ENCODE data around the gene CAMK2B.

CAMK2B gene

DNA sequence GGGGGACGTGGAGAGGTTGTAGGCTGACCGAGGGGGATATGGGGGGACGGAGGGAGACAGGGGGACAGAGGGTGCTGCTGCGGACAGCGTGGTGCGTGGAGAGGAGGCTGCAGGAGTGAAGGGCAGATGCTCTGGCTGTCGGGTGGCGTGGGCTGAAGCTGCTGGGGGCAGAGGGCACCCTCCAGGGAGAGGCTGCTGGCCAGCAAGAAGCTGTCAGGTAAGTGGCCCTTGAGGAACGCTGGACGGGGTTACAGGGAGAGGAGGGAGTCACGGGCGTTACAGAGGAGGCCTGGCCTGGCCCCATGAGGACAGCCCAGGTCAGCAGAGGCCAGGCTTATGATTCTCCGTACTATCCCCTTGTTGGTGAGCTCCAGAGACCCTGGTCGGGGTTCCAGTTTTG is 97.5 kb downstream of the CAMK2B start:
- DNase-seq = no peak

DNA sequence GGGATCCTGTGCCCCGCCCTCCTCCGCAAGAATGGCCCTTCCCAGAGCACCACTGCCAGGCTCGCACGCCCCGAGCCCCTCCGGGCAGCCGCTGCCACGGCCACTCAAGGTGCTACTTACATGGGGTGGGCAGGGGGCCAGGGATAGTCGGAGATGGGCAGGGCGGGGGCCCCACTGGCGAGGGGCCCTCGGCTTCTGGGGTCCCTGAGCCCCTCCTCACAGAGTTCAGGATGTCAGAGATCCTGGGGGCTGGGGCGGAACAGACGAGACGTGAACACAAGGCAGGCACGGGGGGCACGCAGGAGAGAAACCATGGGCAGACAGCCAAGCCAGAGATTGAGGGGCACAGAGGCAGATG is 99.0 kb downstream of the CAMK2B start:
- no peak for DNase-seq

DNA sequence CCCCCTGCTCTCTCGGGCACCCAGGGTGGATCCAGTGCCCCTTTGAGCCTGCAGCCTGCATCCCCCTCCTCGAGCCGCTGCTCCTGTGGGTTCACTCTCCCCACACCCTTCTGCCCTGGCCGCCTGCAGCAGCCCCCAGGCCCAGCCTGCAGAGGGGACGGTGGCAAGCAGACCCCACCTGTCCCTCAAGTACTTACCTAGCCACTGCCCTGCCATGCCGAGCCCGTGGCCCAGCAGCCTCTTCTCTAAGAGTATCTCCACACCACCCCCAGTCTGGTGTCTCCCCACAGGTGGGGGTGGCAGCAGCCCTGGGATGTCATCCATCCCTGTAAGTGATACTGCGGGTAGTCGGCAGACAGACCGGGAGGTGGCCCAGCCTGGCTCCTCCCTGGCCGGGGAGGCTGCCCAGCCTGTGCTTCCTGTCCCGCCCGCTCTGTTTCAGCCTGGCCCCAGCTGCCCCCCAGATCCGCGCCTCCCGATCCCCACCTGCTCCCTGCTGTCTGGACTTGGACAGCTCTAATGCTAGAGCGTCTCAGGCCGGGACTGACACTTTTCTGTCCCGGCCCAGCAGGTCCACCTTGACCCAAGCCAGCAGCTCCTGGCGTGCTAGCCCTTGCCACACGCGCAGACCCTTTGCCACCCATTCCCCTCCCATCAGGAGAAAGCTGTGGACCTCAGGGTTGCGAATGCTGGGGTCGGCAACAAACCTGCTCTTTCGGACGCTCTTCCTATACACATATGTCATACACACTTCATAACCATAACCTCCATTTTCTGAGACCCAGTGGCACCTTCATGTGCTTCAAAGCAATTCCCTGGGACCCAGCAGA is 99.6 kb downstream of the CAMK2B start:
- DNase-seq = no peak

DNA sequence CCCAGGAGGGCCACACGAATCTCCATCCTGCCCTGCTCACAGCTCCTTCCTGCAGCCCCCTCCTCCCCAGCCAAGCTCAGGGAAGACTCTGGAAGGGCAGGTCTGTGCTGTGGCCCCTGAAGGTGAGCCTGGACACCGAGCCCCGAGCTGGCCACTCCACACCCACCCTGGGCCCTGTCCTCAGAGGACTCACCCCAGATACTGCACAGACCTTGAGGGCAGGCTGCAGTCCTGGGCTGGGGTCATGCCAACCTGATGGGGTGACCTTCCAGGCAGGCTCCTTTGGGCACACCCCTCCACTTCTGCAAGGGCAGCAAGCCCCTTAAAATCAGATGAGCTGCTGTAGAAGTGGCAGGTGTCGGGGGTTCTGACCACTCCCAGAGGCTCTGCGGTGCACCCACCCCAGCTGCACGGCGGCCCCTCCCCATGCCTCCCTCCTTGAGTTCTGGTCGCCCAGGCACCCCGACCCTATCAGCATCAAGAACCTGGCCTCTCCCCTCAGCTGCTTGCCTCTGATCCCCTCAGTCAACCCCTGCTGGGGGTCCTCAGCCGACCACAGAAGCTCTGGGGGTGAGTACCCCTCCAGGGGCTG is 100.3 kb downstream of the CAMK2B start:
- no peak for DNase-seq

DNA sequence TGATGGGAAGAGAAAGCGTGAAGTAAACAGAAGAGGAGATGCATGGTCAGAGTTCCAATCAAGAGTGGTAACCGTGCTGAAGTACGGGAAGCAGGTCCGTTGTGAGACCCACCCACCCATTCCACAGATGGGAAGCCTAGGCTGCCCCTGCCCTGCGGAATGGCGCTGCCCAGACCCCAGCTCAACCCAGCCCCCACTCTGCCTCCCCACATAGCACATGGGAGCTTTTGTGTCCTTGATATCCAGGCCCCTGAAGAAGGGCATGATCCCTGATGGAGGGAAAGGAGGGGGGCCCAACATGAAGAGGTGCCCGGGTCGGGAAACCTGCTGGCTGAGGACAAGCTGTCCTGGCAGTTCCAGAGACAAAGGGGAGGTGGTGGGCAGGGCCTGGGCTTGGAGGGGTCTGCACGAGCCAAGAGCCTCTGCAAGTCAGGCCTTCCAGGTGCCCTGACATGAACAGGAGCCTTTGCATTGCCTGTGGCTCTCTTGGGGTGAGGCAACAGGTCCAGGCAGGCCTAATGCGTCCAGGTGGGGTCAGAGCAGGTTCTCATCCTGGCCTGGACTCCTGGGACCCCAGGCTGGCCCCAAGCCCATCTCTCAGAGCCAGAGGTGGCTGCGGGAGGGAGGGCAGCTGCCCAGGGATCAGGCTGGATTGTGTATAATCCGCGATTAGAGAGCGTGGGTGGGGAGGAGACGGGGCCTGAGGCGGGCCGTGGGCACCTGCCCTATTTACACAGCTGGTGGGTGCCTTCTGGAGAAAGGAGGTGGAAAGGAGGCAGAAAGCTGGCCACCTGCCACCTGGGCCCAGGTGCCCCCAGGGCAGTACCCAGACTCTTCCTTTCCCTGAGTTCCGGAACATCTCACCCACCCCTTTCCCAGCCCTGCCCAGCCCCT is 101.1 kb downstream of the CAMK2B start:
- DNase-seq = no peak

DNA sequence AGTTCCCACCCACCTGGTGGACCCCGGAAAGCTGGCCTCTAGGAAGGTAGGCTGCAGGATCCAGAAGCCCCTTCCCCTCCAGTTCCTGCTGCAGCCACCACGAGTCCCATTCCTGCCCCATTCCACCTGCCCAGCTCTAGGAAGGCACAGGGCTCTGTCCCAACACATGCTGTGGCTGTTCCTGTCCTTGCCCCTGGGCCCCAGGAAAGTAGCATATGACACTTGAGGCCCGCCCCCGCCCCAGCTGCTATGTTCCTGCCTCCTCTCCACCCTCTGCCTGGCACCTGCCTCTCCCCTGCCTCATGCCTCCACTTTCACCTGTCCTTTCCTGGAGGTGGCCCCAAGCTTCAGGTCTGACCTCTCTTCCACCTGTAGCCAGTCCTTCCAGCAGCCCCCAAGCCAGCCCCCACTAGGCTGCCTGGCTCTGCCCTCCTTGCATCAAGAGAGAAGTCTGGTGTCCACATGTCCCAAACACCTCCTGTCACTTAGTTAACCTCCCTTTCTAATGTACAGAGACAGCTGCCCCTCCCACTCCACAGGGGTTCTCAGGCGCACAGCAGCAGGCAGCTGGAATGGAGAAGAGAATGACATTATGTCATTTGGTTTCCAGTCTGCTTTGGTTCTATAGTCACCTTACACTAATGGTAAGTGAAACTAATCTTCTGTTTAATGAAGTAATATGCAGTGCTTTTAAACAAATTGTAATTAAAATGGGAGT is 101.9 kb downstream of the CAMK2B start:
- DNase-seq = no peak

DNA sequence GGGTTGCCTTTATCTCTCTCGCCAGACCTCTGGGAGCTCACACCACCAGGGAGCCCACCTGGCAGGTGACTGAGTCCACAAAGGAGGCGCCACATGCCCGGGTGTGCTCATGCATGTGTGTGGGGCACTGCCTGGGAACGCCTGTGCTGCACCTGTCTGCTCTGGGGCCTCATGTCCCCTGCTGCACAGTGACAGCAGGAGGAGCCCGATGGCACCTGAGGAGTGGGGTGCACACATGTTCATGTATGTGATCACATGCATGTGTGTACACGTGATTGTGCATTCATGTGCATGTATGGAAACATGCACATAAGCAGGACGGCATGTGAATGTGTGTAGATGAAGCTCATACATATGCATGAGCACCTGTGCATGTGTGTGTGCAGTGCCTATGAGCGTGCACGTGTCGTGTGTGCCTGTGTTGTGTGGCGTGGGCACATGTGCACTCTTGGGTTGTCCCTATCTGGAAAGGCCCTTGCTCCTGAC is 102.6 kb downstream of the CAMK2B start:
- DNase-seq = no peak

DNA sequence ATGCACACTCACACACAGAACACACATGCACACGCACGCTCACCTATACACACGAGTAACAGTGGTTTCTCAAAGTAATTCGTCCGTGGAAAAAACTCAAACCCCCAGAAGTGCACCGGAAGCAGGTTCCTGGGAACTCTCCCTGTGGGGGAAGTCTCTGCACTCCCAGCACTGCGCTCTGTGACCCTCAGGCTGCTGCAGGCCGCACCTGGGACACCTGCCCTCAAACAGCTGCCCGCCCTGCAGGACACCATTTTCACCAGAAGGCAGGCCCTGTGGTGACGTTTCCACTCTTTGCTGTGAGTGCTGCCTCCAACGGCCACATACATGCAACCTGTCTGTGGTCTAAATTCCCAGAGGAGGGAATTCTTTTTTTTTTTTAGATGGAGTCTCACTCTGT is 103.3 kb downstream of the CAMK2B start:
- DNase-seq = no peak

DNA sequence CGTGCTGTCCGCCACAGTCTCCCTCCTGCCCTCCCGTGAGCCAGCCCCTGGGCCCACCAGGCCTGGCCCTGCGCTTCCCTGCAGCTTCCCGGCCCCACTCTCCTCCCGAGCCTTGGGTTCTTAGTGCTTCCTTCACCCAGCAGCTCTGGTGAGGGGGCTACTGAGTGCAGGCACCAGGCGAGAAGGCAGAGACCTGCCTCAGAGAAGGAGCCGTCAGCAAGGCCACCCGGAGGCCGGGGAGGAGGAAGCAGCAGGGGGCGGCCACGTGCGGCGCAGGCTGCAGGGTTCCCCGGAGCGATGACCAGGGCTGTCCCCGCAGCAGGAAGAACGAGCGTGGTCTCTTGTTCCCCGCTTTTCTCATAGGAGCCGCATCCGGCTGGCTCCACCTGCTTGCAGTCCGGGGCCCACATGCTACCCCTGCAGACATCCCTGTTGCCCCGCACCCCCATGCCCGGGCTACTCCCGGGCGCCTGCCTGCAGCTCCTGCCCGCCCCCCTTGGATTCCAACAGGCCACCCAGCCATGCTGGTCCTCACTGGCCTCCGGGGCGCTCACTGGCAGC is 104.1 kb downstream of the CAMK2B start:
- no peak for DNase-seq

DNA sequence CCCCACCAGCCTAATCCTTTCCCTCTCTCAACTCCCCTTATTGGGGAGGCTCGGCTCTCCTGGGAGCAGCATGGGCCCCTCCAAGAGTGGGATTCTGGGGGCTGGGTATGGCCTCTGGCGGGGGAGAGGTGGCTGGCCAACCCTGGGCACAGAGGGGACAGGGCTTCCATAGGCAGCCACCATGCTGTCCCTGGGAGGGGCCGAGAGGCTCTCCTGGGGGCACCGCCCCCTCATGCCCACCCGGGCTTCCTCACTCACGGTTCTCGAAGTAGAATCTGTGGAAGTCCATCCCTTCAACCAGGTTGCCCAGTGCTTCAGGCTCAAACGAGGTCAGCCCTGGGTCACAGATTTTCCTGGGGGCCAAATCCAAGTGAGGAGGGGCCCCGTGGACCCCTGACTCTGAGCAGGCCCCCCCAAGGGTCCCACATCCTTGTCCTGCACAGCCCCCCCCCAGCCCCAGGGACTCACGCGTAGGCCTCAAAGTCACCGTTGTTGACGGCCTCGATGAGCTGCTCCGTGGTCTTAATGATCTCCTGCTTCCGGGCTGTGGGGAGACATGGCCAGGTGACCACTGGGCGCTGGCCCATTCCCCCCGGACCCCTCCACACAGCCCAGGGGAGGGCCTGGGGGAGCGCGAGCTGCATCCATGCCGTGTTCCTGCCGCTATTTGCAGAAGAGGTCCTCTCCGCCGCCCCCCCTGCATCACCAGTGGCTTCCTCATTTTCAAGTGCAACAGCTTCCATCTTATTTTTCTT is 104.9 kb downstream of the CAMK2B start:
- DNase-seq = no peak

DNA sequence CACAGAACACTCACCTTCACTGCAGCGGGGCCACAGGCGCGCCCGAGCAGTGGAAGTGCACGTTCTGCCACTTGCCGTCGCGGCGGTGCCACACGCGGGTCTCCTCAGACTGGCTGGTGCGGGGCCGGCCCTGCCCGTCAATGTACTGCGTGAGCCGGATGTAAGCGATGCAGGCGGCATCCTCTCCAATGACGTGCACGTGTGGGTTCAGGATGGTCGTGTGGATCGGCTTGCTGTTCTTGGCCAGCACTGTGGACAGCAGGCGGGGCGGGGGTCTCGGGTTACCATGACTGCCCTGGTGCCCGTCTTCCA is 105.4 kb downstream of the CAMK2B start:
- DNase-seq = no peak

DNA sequence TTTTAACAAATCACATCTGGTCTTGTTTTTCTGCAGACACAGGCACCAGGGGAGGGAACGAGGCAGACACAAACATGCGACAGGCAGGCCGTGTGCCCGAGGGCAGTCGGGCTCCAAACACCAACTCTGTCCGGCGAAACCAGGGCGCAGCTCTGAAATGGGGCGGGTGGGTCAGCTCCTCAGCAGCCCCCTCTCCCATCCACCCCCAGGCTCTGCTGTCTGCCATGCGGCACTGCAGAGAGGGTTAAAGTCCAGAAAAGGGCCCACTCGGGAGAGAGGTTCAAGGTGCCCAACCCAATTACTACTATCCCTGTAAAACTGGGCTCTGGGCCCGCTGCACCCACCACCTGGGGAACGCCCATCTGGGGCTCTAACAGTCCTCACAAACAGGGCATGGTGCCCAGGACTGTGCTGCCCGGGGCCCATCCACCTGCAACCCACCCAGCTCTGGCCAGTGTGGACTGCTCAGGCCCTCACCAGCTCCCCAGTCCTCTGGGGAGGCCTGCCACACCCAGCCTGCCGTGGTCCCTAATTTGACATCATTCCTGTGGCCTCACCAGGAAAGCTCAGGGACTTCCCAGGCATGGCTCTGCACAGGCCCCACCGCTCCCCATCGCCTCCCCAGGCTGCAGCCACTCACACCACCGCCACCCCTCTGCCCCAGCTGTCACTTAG is 105.9 kb downstream of the CAMK2B start:
- no peak for DNase-seq

DNA sequence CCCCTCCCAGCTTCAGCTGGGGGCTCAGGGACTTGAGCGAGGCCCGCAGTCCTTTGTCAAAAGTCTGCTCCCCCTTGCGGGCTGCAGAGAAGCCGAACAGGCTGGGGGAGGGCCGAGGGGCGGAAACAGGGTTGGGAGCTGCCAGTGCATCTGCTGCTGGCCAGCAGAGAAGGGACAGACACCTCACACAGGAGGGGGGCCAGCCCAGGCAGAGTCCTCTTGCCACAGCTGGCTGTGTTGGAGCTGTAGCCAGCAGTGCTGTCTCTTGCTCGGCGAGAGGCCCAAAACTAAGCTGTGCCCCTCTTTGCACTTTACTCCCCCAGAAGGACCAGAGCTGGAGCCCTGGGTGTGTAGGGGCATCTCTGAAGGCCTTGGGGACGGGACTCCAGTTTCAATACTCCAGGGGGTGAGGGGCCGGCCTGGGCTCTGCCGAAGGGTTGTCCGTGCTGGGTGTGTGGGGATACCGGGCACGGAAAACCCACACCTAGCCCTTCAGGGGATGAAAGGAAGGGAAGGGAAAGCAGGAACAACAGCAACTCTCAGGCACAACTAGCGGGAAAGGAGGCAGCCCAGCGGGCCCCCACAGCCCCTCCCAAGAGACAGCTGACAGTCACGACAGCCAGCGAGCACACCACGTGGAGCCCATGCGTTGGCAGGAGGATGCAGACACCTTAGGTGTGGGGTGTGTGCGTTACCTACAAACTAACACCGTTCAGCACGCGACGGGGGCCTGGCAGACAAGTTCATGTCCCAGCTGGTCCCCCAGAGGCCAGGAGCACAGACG is 106.8 kb downstream of the CAMK2B start:
- DNase-seq = no peak

DNA sequence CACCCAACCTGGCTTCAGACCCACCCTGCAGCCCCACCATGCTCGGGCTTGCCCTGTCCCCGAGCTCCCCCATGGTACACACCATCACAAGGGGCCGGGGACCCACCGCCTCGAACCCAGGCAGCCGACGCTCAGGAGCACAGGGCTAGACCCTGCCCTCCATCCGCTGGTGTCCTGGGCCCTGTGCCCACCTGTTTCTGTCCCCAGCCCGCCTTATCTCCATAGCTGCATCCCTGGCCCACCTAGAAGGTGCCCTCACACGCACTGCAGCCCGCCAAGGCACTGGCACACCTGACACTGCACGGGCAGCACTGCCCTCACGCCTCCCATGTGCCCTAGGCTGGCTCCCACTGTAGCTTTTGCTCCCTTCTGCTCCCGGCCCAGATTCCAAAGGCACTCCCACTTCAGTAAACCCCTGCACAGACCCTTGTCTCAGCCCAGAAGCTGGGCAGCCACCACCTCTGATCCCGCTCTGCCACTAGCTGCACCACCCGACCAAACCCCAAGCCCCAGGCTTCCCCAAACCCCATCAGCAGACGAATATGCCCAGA is 107.5 kb downstream of the CAMK2B start:
- DNase-seq = no peak

DNA sequence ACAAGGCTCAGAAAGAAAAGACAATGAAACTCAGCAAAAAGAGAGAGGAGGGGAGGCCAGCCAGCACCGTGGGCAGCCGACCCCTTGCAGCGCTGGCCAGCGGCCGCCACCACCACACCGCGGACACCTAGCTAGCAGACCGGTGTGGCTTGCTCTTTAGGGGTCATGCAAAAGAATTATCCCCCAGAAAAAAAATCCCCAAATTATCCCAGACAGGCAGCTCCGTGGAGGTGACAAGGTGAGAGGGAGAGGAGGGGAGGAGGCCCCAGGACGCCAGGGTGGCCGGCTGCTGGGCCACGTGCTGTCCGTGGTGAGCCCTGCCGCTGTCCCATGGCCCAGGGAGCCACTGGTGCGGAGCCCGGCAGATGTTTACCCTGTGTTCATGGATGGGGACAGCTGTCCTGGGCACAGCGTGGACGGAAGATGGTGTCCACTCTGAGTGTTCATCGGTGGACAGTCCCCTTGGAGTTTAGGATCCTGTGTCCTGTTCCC is 108.1 kb downstream of the CAMK2B start:
- no peak for DNase-seq

DNA sequence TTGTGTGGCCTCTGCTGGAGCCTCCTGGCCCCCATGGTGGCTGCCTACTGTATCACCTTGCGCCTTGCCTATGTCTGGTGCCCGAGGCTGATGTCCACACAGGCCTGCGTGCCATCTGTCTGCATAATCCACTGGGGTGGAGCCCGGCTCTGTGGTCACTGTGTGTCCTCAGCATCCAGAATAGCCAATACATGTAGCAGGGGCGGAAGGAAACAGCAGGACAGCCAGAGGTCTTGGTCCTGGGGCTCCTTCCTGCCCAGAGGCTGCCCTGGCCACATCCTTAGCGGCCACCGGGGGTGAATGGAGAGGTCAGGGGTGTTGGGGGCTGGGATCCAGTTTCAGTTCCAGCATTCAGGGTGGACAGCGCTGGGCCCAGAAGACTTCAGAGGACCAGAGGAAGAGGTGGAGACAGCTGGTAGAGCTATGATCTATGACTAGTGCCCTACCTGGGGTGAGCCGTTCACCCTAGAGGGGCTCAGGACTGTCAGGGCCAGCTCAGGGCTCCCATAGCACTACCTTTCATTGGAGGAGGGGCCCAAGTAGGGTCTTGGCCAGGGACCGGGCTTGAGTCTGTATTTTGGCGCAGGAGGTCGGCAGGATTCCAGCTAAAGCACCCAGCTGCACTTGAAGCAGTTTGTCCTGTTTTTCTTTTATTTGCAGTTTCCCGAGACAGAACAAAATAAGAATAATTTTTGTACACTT is 108.7 kb downstream of the CAMK2B start:
- DNase-seq = no peak

DNA sequence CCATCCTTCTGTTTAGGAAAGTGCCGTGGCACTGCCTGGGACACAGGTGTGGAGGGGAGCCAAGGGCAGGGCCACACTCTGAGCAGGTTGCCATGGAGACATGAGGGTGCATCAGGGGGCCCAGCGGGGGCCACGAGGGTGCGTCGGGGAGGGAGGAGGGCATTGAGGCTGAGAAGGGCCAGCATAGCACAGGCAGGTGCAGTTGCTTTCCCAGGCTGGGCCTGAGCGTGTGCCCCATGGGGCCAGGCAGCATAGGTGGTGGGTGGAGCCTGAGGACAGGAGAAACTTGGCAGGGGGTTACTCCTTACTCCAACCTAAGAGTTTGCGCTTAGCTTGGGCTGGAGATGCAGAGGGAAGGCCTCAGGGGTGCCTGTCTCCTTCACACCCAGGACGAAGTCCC is 109.4 kb downstream of the CAMK2B start:
- no peak for DNase-seq

DNA sequence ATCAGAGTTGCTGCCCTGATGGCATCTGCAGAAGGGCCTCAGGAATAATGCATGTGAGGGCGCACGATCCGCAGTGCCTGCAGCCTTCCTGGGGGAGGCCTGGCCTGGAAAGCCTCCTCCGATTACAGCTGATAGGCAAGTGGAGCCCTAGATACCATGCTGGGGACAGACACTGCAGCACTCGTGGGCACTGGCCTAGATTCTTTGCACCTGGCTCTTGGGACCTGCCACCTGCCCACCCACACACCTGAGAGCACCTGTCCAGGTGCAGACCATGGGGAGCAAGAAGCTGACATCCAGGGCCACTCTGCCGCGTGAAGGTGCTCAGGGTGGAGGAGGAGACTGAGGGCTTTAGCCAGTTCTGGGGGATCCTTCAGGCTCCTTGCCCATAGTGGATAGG is 109.9 kb downstream of the CAMK2B start:
- no peak for DNase-seq

DNA sequence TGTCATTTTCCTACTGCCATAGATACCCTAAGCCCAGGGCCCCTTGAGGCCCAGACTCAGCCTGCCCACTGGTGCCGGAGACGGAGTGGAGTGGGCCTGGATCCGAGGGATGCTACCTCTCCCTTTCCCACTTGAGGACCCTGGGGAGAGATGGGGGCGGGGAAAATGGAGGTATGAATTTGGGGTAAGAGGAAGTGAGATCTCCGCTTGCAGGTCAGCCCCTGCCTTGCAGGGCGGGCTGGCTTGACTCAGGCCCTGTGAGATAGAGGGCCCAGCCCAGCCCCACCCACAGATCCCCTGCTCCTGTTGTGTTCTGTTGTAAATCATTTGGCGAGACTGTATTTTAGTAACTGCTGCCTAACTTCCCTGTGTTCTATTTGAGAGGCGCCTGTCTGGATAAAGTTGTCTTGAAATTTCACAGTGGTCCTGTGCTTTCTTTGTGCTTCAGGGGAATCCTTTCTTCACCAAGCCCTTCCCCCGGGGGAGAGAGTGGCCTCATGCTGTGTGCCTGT is 111.5 kb downstream of the CAMK2B start:
- no peak for DNase-seq
